PFSK-1 (cell line): ENCODE measurements around the gene PCSK2.

Experiments used
- POLR2AphosphoS5 ChIP-seq: IDR thresholded peaks from 2 replicates; pipeline ENCODE4 v1.6.1; 2012; ENCODE audit warnings: low read depth, mild to moderate bottlenecking, control low read depth, low read length, moderate library complexity
- SIN3A ChIP-seq: IDR thresholded peaks from 2 replicates; pipeline ENCODE4 v1.6.1; 2012; ENCODE audit warnings: mild to moderate bottlenecking, low read length, moderate library complexity, borderline replicate concordance; ENCODE audit not compliant: insufficient read depth
- TAF1 ChIP-seq: IDR thresholded peaks from 2 replicates; pipeline ENCODE4 v1.6.1; 2012; ENCODE audit warnings: low read length, control low read depth, borderline replicate concordance; ENCODE audit not compliant: insufficient read depth
- TF ChIP-seq, protein P1 (sequence below), 2 experiments: IDR thresholded peaks; 2 replicates each; pipeline versions ENCODE4 v1.6.1 to v1.8.0; 2011 to 2012; ENCODE audit warnings: low read depth in 2 of 2, low read length in 2 of 2, control low read depth in 1 of 2, inconsistent platforms in 1 of 2, mild to moderate bottlenecking in 1 of 2, moderate library complexity in 1 of 2; ENCODE audit not compliant: insufficient read depth in 1 of 2

DNA sequence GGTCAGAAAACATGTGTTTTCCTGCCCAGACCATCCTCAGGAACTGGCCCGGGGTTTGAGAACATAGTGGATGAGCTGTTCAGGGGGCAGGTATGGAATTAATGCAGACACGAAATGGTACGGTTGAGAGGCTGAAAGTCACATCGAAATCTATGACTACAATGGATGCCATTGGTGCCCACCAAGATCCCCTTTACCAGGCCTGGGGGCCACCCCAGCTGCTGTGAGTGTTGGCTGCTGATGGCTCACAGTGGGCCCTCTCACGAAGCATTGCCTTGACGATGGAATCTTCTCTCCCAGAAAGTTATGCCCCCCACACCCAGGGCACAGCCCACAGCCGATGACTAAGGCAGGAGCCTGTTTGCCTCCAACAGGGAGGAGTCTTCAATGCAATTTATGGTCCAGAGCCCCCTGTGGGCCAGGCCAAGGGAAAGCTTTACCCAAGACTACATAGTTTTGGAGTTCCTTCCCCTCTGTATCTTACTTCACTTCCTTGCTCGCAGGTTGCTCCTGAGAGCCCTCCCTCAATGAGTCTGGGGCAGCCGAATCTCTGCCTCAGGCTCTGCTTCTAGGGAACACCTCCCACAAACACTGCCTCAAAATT is 211.7 kb downstream of the PCSK2 start:
- TF ChIP-seq, protein P1, sequence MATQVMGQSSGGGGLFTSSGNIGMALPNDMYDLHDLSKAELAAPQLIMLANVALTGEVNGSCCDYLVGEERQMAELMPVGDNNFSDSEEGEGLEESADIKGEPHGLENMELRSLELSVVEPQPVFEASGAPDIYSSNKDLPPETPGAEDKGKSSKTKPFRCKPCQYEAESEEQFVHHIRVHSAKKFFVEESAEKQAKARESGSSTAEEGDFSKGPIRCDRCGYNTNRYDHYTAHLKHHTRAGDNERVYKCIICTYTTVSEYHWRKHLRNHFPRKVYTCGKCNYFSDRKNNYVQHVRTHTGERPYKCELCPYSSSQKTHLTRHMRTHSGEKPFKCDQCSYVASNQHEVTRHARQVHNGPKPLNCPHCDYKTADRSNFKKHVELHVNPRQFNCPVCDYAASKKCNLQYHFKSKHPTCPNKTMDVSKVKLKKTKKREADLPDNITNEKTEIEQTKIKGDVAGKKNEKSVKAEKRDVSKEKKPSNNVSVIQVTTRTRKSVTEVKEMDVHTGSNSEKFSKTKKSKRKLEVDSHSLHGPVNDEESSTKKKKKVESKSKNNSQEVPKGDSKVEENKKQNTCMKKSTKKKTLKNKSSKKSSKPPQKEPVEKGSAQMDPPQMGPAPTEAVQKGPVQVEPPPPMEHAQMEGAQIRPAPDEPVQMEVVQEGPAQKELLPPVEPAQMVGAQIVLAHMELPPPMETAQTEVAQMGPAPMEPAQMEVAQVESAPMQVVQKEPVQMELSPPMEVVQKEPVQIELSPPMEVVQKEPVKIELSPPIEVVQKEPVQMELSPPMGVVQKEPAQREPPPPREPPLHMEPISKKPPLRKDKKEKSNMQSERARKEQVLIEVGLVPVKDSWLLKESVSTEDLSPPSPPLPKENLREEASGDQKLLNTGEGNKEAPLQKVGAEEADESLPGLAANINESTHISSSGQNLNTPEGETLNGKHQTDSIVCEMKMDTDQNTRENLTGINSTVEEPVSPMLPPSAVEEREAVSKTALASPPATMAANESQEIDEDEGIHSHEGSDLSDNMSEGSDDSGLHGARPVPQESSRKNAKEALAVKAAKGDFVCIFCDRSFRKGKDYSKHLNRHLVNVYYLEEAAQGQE (IDR thresholded peaks at IDR 0.05; ENCODE audit: insufficient read depth in 1 of 2, low read depth in 2 of 2, low read length in 2 of 2): no peak
- TF ChIP-seq POLR2AphosphoS5: no peak
- no peak for TF ChIP-seq SIN3A
- no peak for TF ChIP-seq TAF1
